K562 (cell line): ENCODE measurements around the gene IGF1R.

Experiments used
- CBX8 ChIP-seq: fragments of 200-600 bp; sonication (generic); IDR thresholded peaks from 2 replicates; pipeline ENCODE4 v1.6.1; 2012; ENCODE audit warnings: borderline replicate concordance, mixed run types, low read depth, mild to moderate bottlenecking, moderate library complexity, mixed read lengths, low read length, control low read depth, inconsistent platforms; ENCODE audit not compliant: poor library complexity, severe bottlenecking; ENCODE audit errors: extremely low read depth
- ETV6 ChIP-seq, 3 experiments: fragments of 150-350 bp in 1 of 3; sonication (generic) in 1 of 3; formaldehyde crosslinking in 1 of 3; IDR thresholded peaks; 2 replicates each; pipeline versions ENCODE4 v1.6.1 to v1.8.0; 2014 to 2022; ENCODE audit warnings: borderline replicate concordance in 2 of 3, low read depth in 2 of 3, antibody characterized with exemption in 1 of 3, low read length in 1 of 3, mild to moderate bottlenecking in 1 of 3, missing genetic modification reagents in 1 of 3
- SMAD4 ChIP-seq: fragments of 250-450 bp; sonication (Bioruptor Pico); conservative IDR thresholded peaks from 2 replicates; pipeline ENCODE4 v1.8.0; 2021; ENCODE audit warnings: inconsistent platforms, mild to moderate bottlenecking, moderate library complexity

DNA sequence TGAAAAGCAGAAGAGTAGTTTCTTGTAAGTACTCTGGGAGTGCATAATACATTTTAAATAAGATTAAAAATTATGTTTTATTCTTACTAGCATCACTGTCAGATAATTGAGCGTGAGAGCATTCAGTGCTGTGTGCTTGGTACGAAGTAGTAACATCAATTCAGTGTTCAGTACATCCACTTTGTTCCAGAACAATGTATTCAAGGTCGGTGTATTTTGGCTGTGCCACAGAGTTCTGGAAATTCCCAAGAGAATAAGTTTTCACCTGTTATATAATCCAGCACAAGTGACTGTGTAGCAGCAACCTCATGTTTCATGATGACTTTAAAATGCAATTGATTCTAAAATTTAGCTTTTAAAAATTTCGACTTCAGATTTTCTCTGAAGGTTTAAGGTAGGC lies 130.6 kb downstream of the IGF1R start:
- TF ChIP-seq ETV6 (IDR thresholded peaks at IDR 0.05; ENCODE audit: borderline replicate concordance in 1 of 2, low read depth in 2 of 2, low read length in 1 of 2): no peak
- TF ChIP-seq ETV6 (CRISPR knock-in tag; IDR thresholded peaks at IDR 0.05; ENCODE audit: borderline replicate concordance): no peak
- TF ChIP-seq SMAD4 (CRISPR knock-in tag): no peak
- TF ChIP-seq CBX8: no peak
